SK-N-MC (cell line): ENCODE results near the gene NEDD4L.
"Not testable (repeated sequence)": the region's sequence is repeated elsewhere in the genome, so short reads cannot be mapped to it uniquely, and the experiment has no call there.

Experiments used
- DNase-seq: peaks from one replicate; pipeline ENCODE4 v3.0.0-alpha.2; 2011; ENCODE audit warnings: low read depth, low spot score
- H3K27ac ChIP-seq: fragments of 200-600 bp; sonication (generic); 2 replicates; pipeline ENCODE4 v1.5.1; 2016; ENCODE audit warnings: mixed run types
- H3K36me3 ChIP-seq: fragments of 200-600 bp; sonication (generic); 2 replicates; pipeline ENCODE4 v1.6.1; 2017; ENCODE audit warnings: antibody characterized with exemption, low read length, mixed read lengths; ENCODE audit not compliant: insufficient read depth
- H3K4me3 ChIP-seq: fragments of 200-600 bp; sonication (generic); 2 replicates; pipeline ENCODE4 v1.5.1; 2016
- H3K9ac ChIP-seq: fragments of 200-600 bp; sonication (generic); 2 replicates; pipeline ENCODE4 v1.8.0; 2017; ENCODE audit warnings: mixed run types, mixed read lengths; ENCODE audit not compliant: insufficient read length
- H3K9me3 ChIP-seq: fragments of 200-600 bp; sonication (generic); 2 replicates; pipeline ENCODE4 v1.6.1; 2017; ENCODE audit warnings: low read depth, mild to moderate bottlenecking, antibody characterized with exemption, low read length, moderate library complexity, mixed read lengths
- EZH2 ChIP-seq: fragments of 200-600 bp; sonication (generic); IDR thresholded peaks from one replicate; pipeline ENCODE4 v1.6.1; 2017; ENCODE audit warnings: antibody characterized with exemption
- FOXP2 ChIP-seq: optimal IDR thresholded peaks from 2 replicates; pipeline ENCODE3; 2011; ENCODE audit warnings: mild to moderate bottlenecking, moderate library complexity; ENCODE audit not compliant: insufficient read depth; ENCODE audit errors: extremely low read length, control extremely low read depth
- POLR2AphosphoS5 ChIP-seq: IDR thresholded peaks from 2 replicates; pipeline ENCODE4 v1.6.1; 2012; ENCODE audit warnings: mild to moderate bottlenecking, low read depth, low read length, borderline replicate concordance

Gene NEDD4L

DNA sequence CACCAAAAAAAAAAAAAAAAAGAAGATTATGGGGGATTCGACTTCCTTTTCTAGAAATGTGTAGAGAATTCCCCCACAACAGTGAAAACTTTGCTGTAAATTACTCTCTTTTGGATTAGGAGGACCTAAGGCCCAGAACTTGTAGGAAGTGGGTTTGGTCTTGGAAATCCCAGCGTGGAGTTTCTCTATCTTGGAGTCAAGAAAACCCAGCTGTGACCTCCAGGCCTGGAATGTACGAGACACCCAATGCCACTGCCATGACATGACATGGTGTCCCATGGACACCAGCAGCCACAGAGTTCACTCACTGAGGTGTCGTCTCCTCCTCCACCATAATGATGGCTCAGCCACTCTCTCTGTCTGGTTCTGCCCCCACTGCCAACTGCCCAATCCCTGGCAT, 382.6 kb downstream of the NEDD4L start:
- no peak for DNase-seq
- Histone ChIP-seq H3K4me3 (no peak overlapping the region), H3K27ac (no peak overlapping the region), H3K9ac (no peak overlapping the region), H3K36me3 (no peaks in the 10 kb centered on the region), H3K9me3 (no peaks in the 10 kb centered on the region)
- no peak for TF ChIP-seq FOXP2
- no peak for TF ChIP-seq POLR2AphosphoS5
- TF ChIP-seq EZH2, result no peak

GRCh38 chr18:58427321-58427720, 383.3 kb downstream of the NEDD4L start:
- Histone ChIP-seq H3K4me3 (no peak overlapping the region), H3K9me3 (no peaks in the 10 kb centered on the region), H3K36me3 (no peaks in the 10 kb centered on the region), H3K9ac (no peak overlapping the region), H3K27ac (no peak overlapping the region)
- DNase-seq, result no peak
- TF ChIP-seq POLR2AphosphoS5 (no peak), FOXP2 (no peak), EZH2 (no peak)

GRCh38 chr18:58429442-58429841, 385.4 kb downstream of the NEDD4L start:
- no peaks in the 10 kb centered on the region for H3K9me3 ChIP-seq
- no peak overlapping the region for H3K27ac ChIP-seq
- no peaks in the 10 kb centered on the region for H3K36me3 ChIP-seq
- no peak overlapping the region for H3K9ac ChIP-seq
- DNase-seq, result no peak
- no peak for TF ChIP-seq EZH2
- no peak for TF ChIP-seq FOXP2
- no peak for TF ChIP-seq POLR2AphosphoS5
- no peak overlapping the region for H3K4me3 ChIP-seq

DNA sequence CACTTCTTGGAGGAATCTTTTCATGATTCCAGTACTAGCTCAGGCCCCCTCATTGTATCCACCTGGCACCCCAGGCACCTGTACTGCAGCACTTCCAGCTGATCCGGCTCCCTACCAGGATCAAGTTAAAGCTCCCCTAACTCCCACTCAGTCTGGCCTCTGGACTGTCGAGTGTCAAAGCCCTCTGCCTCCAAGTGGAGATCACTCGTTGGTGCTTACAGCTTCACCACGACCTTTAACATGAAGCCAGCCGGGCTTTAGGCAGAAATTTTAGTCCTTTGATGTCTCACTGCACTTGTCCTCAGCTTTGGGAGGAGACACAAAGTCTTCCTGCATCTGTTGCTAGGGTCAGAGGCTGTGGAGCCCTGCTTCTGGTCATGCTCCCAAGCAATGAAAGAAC, 387.2 kb downstream of the NEDD4L start:
- Histone ChIP-seq H3K9me3 (no peaks in the 10 kb centered on the region), H3K36me3 (no peaks in the 10 kb centered on the region), H3K4me3 (no peak overlapping the region), H3K27ac (no peak overlapping the region), H3K9ac (no peak overlapping the region)
- TF ChIP-seq EZH2, result no peak
- no peak for TF ChIP-seq FOXP2
- TF ChIP-seq POLR2AphosphoS5, result no peak
- no peak for DNase-seq

GRCh38 chr18:58432050-58432727, 388.2 kb downstream of the NEDD4L start:
- no peaks in the 10 kb centered on the region for H3K9me3 ChIP-seq
- no peak overlapping the region for H3K4me3 ChIP-seq
- no peak for DNase-seq
- TF ChIP-seq FOXP2, result no peak
- TF ChIP-seq EZH2, result no peak
- TF ChIP-seq POLR2AphosphoS5, result no peak
- H3K36me3 ChIP-seq, result no peaks in the 10 kb centered on the region
- H3K9ac ChIP-seq, result no peak overlapping the region
- no peak overlapping the region for H3K27ac ChIP-seq

DNA sequence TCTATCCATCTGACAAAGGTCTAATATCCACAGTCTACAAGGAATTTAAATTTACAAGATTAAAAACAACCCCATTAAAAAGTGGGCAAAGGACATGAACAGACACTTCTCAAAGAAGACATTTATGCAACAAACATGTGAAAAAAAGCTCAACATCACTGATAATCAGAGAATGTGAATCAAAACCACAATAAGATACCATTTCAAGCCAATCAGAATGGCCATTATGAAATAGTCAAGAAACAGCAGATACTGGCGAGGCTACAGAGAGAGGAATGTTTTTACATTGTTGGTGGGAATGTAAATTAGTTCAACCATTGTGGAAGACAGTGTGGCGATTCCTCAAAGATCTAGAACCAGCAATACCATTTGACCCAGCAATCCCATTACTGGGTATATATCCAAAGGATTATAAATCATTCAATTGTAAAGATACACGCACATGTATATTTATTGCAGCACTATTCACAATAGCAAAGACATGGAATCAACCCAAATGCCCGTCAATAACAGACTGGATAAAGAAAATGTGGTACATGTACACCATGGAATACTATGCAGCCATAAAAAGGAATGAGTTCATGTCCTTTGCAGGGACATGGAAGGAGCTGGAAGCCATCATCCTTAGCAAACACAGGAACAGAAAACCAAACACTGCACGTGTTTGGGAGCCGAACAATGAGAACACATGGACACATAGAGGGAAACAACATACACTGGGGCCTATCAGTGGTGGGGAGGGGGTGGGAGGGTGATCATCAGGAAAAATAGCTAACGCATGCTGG, 391.4 kb downstream of the NEDD4L start:
- not testable (repeated sequence) for H3K27ac ChIP-seq, H3K9me3 ChIP-seq, H3K9ac ChIP-seq, H3K36me3 ChIP-seq, DNase-seq, H3K4me3 ChIP-seq

DNA sequence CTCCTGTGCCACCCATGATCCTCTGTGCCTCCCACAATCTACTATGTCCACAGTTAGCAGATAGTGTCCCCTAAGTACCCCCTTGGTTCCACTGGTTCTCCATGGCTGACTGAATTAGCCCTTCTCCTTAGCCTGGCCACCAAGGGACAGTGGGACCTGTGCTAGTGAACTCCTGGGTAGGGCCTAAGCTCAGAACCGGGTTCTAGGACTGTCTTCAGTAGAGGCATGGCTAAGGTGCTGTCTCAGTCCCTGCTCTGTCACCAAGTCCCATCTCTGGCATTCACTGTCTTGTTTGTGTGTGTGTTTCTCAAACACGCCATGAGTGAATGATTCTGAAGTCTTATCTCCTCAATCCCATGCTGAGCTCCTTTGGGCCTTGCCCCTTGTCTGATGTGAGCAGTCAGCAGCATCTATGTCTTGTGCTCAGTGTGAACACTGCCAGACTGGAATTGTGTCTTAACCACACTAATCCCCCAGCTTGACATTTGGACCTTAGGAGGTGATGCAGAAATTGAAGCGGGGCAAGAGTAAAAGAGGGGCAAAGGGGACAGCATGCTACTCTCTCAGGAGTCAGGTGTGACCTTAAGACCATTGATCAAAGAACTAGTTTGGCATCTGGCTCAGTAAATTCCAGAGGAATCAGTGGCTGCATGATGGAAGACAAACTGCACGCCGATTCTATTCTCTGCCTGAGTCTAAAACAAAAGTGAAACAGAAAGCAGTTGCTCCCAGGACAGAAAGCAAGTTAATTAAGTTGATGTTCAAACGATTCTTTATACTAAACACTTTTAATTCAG, 394.3 kb downstream of the NEDD4L start:
- H3K27ac ChIP-seq, result no peak overlapping the region
- no peaks in the 10 kb centered on the region for H3K9me3 ChIP-seq
- no peaks in the 10 kb centered on the region for H3K36me3 ChIP-seq
- TF ChIP-seq FOXP2 (no peak), POLR2AphosphoS5 (no peak), EZH2 (no peak)
- DNase-seq, result no peak
- no peak overlapping the region for H3K9ac ChIP-seq
- no peak overlapping the region for H3K4me3 ChIP-seq

- Histone ChIP-seq H3K9ac (no peak overlapping the region), H3K4me3 (no peak overlapping the region), H3K9me3 (no peaks in the 10 kb centered on the region), H3K36me3 (no peaks in the 10 kb centered on the region), H3K27ac (no peak overlapping the region)
- no peak for TF ChIP-seq POLR2AphosphoS5
- no peak for TF ChIP-seq EZH2
- DNase-seq, result no peak
These were observed 394.9 kb downstream of the NEDD4L start for GRCh38 chr18:58438958-58439300.
